Pancreas (tissue), 10 donors: Measurements from ENCODE around the gene MSS51. TPM values are rescaled to one million over a fixed set of nuclear protein-coding genes. Genes with fewer than 3 reads are reported as not detected.

Experiments
- ATAC-seq, 4 donors: fragments of 200-7000 bp; cut with Tn5 transposase; one replicate each; pipeline versions ENCODE4 v1.8.0 to v1.9.1; 2020; ENCODE audit warnings: mild to moderate bottlenecking in 4 of 4, moderate library complexity in 4 of 4
- DNase-seq, 6 donors: peaks; one replicate each; pipeline ENCODE4 v3.0.0-alpha.2; 2020
- FAIRE-seq: peaks from 2 replicates; lab custom pipeline; 2012; peaks lifted over from hg19 to GRCh38; lab: Jason Lieb, UNC
- H3K27ac ChIP-seq, 4 donors: fragments of 200-600 bp; sonication (generic); 1 replicate in 3 of 4; 2 replicates in 1 of 4; pipeline versions ENCODE4 v1.5.0 to v1.8.0; 2020
- H3K27me3 ChIP-seq, 4 donors: fragments of 200-600 bp; one replicate each; pipeline ENCODE4 v1.8.0; 2021
- H3K36me3 ChIP-seq, 3 donors: fragments of 200-600 bp; sonication (generic) in 1 of 3; one replicate each; pipeline versions ENCODE4 v1.5.0 to v1.8.0; 2020 to 2021
- H3K4me1 ChIP-seq, 3 donors: fragments of 200-600 bp; one replicate each; pipeline ENCODE4 v1.8.0; 2021
- H3K4me3 ChIP-seq, 4 donors: fragments of 200-600 bp; sonication (generic) in 2 of 4; one replicate each; pipeline versions ENCODE4 v1.5.0 to v1.8.0; 2020 to 2021
- H3K9me3 ChIP-seq, 4 donors: fragments of 200-600 bp; one replicate each; pipeline ENCODE4 v1.8.0; 2021
- CTCF ChIP-seq, 4 donors: fragments of 200-600 bp; sonication (generic) in 3 of 4; IDR thresholded peaks; one replicate each; pipeline versions ENCODE4 v1.5.0 to v1.8.0; 2021; ENCODE audit warnings: antibody characterized with exemption in 4 of 4
- WGBS, 2 donors: extraction: QIAGEN DNeasy Blood & Tissue Kit; methylation state at CpG; one replicate each; pipeline ENCODE4 v1.1.7; 2013; 5-methylcytosine and 5-hydroxymethylcytosine counted together
- intact Hi-C, 3 donors: fragments of 100-400 bp; cut with DNase I; formaldehyde crosslinking; loops; one replicate each; pipeline versions ENCODE4 v1.11.1 to v1.14.2; 2022
- polyA plus RNA-seq, 2 donors: library from polyadenylated mRNA; stranded (reverse); fragments of 200-250 nt; gene quantifications; one replicate each; pipeline ENCODE4 v1.2.3, GENCODE V29; 2013
- total RNA-seq, 6 donors: library from RNA; stranded (reverse); fragmentation: NEBNext Ultra II Directional in 4 of 6; extraction: Animal tissue kit (Norgen Biotek cat#: 25700) in 4 of 6; gene quantifications; one replicate each; pipeline versions ENCODE4 v1.2.1 to v1.2.4, GENCODE V29; 2021 to 2023
- donor health status: healthy with polysubstance abuse.
- donor health status: DM: no; HTN: no; CAD: no; lungs with moderate emphysema.
- donor health status: DM: no; HTN: no; CAD: no.
- donor health status: control.
- donor health status: control.
- donor health status: Bipolar disorder and iron deficiency.
- donor health status: DM: yes; HTN: yes; CAD: no.
- donor health status: DM: no; HTN: no; CAD: no.
- donor health status: DM: no; HTN: no; CAD: no.
- donor health status: DM: yes; HTN: yes; CAD: no.

MSS51 gene
- total and polyA plus RNA-seq, 8 donors, result 0.28 to 2.6 (median 1.2) TPM

DNA sequence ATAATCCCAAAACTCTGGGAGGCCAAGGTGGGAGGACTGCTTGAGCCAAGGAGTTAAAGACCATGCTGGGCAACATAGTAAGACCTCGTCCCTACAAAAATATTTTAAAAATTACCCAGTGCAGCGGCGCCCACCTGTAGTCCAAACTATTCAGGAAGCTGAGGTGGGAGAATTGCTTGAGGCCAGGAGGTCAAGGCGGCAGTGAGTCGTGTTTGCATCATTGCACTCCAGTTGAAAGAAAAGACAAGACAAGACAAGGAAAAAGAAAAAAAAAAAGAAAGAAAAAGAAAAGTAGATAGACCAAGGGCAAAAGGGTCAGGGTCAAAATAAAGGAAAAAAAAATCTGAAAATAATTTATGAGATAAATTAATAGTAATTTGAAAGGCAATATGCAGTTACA, 25.3 kb downstream of the MSS51 start:
- Histone ChIP-seq H3K27me3 (no peaks in the 10 kb centered on the region), H3K27ac (no peak overlapping the region), H3K9me3 (no peaks in the 10 kb centered on the region), H3K4me1 (peaks cover 0 to 10% (median 6%) of the 10 kb centered on the region in 3 donors), H3K4me3 (no peak overlapping the region), H3K36me3 (no peaks in the 10 kb centered on the region)
- intact Hi-C loops, result no loop called here
- ATAC-seq (no peak), FAIRE-seq (no peak), DNase-seq (no peak)
- 90 to 94% methylated on average over 5 of the region's 5 CpGs for WGBS, 2 donors
- no peak for TF ChIP-seq CTCF (IDR thresholded peaks at IDR 0.05)

GRCh38 chr10:73407495-73407894, 25.9 kb downstream of the MSS51 start:
- Histone ChIP-seq H3K36me3 (no peaks in the 10 kb centered on the region), H3K27ac (no peak overlapping the region), H3K4me1 (peaks cover 0 to 8% (median 6%) of the 10 kb centered on the region in 3 donors), H3K4me3 (no peak overlapping the region), H3K27me3 (no peaks in the 10 kb centered on the region), H3K9me3 (no peaks in the 10 kb centered on the region)
- peak in 1 of 4 donors; percentile 41 for ATAC-seq
- intact Hi-C loops, result no loop called here
- no peak for FAIRE-seq
- 69 to 74% methylated on average over 1 of the region's 1 CpG for WGBS, 2 donors
- no peak for DNase-seq
- no peak for TF ChIP-seq CTCF (IDR thresholded peaks at IDR 0.05)

- DNase-seq, result no peak
- peaks cover 0 to 4% (median under 1%) of the 10 kb centered on the region in 3 donors for H3K4me1 ChIP-seq
- H3K4me3 ChIP-seq, result no peak overlapping the region
- WGBS, 2 donors, result 73 to 77% methylated on average over 5 of the region's 5 CpGs
- no peaks in the 10 kb centered on the region for H3K36me3 ChIP-seq
- ATAC-seq, result no peak
- intact Hi-C loops, result no loop called here
- no peaks in the 10 kb centered on the region for H3K27me3 ChIP-seq
- FAIRE-seq, result no peak
- H3K27ac ChIP-seq, result no peak overlapping the region
- no peak for TF ChIP-seq CTCF (IDR thresholded peaks at IDR 0.05)
- no peaks in the 10 kb centered on the region for H3K9me3 ChIP-seq
These were observed 26.5 kb downstream of the MSS51 start for GRCh38 chr10:73406846-73407245.

DNA sequence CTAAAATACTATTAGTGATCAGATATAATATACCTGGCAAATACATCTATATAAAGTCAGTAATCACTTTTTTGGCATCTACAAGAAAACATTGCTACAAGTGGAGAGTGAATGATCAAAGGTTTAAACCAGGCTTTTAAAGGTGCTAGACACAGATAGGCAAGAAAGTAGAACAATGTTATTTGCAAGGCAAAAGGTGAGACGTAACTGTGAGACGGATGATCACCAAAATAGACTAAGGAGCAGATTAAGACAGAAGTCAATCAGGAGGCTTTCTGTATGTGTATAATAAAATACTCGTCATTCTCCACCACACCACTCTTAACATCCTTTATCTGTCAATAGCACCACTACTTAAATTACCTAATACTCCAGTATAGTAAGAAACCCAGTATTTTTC, 27.8 kb downstream of the MSS51 start:
- Histone ChIP-seq H3K4me1 (peaks cover 0 to 4% (median 0%) of the 10 kb centered on the region in 3 donors), H3K27me3 (no peaks in the 10 kb centered on the region), H3K4me3 (no peak overlapping the region), H3K36me3 (no peaks in the 10 kb centered on the region), H3K9me3 (no peaks in the 10 kb centered on the region), H3K27ac (no peak overlapping the region)
- intact Hi-C loops, result no loop called here
- DNase-seq, result no peak
- WGBS, 2 donors, result 91 to 96% methylated on average over 3 of the region's 3 CpGs
- FAIRE-seq, result no peak
- TF ChIP-seq CTCF (IDR thresholded peaks at IDR 0.05), result no peak
- ATAC-seq, result no peak

GRCh38 chr10:73404690-73405089, 28.7 kb downstream of the MSS51 start:
- intact Hi-C loops, result no loop called here
- Histone ChIP-seq H3K9me3 (no peaks in the 10 kb centered on the region), H3K27me3 (no peaks in the 10 kb centered on the region), H3K27ac (no peak overlapping the region), H3K36me3 (no peaks in the 10 kb centered on the region), H3K4me3 (no peak overlapping the region), H3K4me1 (peaks cover 0 to 4% (median 0%) of the 10 kb centered on the region in 3 donors)
- WGBS, 2 donors, result 88 to 94% methylated on average over 9 of the region's 9 CpGs
- ATAC-seq (no peak), DNase-seq (no peak), FAIRE-seq (no peak)
- TF ChIP-seq CTCF (IDR thresholded peaks at IDR 0.05), result no peak
